GM12892 (cell line): ENCODE results near the gene GJA4.

ENCODE experiments used
- DNase-seq: peaks from one replicate; pipeline ENCODE4 v3.0.0; 2011; ENCODE audit not compliant: insufficient read length
- FAIRE-seq: peaks from 2 replicates; lab custom pipeline; 2011; peaks lifted over from hg19 to GRCh38; lab: Jason Lieb, UNC
- POLR2A ChIP-seq: IDR thresholded peaks from 2 replicates; pipeline ENCODE4 v1.6.1; 2011; ENCODE audit warnings: low read depth, low read length, control low read depth
- POLR2AphosphoS5 ChIP-seq: IDR thresholded peaks from 2 replicates; pipeline ENCODE4 v1.6.1; 2011; ENCODE audit warnings: low read depth, low read length, control low read depth
- TAF1 ChIP-seq: IDR thresholded peaks from 2 replicates; pipeline ENCODE4 v1.6.1; 2011; ENCODE audit warnings: low read depth, mild to moderate bottlenecking, control low read depth, low read length, borderline replicate concordance

The GJA4 gene

DNA sequence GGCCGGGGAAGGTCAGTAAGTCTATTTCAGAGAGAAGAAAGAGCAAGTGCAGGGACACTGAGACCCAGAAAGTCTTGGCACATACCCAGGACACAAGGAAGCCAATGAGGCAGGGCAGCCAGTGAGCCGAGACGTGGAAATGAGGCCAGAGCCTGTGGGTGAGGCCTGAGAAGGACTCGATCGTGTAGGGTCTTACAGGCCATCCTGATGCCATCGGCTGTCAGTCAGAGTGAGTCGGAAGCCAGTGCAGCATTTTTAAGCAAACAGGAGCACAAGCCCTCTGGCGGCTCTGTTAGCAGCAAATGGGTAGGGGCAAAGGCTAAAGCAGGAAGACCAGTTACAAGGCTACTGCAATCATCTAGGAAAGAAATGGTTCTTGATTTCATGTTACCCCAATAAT lies 17.8 kb upstream of the GJA4 start:
- TF ChIP-seq POLR2A (no peak), TAF1 (no peak), POLR2AphosphoS5 (no peak)
- no peak for DNase-seq
- no peak for FAIRE-seq

DNA sequence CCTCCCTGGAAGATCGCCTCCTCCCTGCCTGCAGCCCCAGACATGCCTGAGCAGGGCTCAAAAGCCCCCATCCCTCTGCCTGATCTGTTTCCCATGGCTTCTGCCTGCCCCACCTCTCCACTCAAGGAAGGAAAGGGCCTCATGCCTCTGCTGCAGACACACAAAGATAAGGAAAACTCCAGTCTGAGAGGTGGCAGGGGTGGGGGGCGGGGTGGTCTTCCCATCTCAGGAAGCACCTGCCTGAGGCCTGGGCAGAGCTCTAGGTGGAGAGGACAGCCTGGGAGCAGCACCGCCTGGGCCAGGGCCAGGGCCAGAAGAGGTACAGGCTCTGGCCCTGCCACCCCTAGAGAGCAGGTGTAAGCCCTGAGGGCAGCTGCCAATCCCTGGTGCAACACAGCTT lies 15.9 kb upstream of the GJA4 start:
- no peak for DNase-seq
- TF ChIP-seq TAF1 (no peak), POLR2A (no peak), POLR2AphosphoS5 (no peak)
- no peak for FAIRE-seq

DNA sequence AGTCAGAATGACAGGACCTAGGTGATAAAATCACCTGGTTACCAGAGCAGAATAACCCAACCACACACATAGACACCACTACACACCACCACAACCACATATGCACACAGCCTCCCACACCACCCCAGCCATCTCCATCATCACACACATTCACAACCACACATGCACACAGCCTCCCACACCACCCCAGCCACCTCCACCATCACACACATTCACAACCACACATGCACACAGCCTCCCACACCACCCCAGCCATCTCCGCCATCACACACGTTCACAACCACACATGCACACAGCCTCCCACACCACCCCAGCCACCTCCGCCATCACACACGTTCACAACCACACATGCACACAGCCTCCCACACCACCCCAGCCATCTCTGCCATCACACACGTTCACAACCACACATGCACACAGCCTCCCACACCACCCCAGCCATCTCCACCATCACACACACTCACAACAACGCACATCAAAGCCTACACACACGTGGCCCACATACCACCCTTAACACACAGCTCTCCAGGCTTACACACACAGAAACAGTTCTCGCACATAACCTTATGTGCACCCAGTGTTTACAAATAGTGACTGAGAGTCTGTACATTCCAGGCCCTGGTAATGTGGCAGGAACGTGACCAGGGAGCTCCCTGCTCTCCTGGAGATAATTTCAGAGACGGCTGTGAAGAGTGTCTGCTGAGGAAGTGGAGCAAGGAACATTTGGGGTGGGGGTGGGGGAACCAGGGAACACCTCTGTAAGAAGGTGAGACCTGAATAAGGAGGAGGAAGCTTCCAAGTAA lies 15.1 kb upstream of the GJA4 start:
- FAIRE-seq: no peak
- TF ChIP-seq POLR2AphosphoS5: no peak
- TF ChIP-seq TAF1: no peak
- no peak for TF ChIP-seq POLR2A
- DNase-seq: no peak

DNA sequence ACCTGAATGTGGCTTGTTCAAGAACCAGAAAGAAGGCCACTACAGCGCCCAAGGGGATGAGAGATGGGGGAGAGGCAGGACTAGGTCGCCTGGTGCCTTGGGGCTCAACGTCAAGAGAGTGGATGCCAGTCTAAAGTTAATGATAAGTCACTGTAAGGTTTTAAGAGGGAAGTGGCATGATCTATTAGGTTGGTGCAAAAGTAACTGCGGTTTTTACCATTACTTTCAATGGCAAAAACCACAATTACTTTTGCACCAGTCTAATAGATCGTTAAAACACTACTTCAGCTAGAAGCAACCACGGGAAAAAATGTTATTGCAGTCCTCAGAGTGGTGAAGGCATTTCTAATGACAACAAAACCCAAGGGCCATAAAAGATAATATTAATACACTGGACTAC lies 14.4 kb upstream of the GJA4 start:
- TF ChIP-seq POLR2A (no peak), POLR2AphosphoS5 (no peak), TAF1 (no peak)
- DNase-seq (no peak), FAIRE-seq (no peak)

DNA sequence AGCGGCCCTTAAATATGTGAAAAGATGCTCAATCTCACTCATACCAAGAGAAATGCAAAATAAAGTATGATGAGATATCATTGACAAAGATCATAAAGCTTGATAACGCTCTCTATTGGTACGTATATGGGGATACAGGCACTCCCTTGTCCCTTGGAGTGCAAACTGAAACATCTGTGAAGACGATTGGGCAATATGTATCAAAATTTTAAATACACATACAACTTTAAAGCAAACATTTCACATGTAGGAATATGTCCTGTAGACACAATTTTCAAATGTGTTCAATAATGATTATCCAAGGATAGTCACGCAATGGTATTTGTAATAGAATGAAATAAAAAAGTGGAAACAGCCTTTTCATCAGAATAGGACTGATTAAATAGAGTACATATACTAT lies 13.8 kb upstream of the GJA4 start:
- TF ChIP-seq POLR2AphosphoS5 (no peak), TAF1 (no peak), POLR2A (no peak)
- DNase-seq (no peak), FAIRE-seq (no peak)

DNA sequence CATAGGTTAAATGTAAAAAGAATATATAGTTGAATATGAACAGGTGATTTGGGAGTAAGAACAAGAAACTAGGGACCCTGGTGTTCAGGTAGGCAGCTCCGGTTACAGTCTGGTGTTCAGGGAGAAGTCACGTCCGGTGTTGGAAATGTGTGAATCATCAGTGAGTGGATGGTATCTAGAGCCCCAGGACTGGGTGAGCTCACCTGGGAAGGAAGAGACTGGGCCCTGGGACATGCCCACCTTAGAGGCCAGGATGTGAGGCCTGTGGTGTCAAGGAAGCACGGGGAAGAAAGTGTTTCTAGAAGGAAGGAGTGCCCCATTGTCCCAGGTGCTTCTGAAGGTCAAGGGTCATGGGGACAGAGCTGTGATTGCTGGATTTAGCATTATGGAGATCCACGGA lies 13.3 kb upstream of the GJA4 start:
- no peak for TF ChIP-seq POLR2AphosphoS5
- no peak for TF ChIP-seq POLR2A
- TF ChIP-seq TAF1: no peak
- FAIRE-seq (no peak), DNase-seq (no peak)

DNA sequence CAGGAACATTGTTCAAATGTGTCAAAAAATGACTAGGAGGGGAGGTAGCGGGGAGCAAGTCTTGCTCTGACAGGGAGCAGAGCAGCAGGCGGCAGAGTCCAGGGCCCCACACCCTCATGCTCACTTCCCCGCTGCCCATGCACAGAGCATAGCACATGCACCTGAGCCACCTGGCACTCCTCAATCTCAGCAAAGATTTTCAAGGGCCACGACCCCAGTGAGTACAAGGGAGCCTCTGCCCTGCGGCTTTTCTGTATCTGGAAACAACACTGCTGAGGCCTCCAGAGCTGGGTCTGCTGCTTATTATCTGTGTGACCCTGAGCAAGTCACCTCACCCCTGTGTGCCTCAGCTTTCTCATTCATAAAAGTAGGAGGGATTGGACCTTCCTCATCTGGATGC lies 12.8 kb upstream of the GJA4 start:
- TF ChIP-seq POLR2A (no peak), POLR2AphosphoS5 (no peak)
- DNase-seq (no peak), FAIRE-seq (no peak)

DNA sequence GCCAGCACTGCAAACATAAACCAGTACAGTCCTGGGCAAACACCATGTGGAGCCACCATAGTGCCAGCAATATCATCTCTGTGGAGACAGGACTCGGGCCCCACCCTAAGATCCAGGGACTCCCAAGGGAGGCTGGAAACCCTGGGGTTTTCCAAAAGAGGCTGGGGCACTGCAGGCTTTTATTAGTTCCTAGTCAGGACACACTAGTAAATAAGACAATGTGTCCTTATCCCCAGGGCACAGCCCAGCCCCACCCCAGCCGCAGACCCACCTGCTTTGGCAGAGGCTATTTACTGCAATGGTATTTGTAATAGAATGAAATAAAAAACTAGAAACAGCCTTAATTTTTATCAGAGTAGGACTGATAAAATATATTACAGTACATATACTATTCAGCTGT lies 12.3 kb upstream of the GJA4 start:
- no peak for FAIRE-seq
- no peak for DNase-seq
- TF ChIP-seq POLR2A (no peak), TAF1 (no peak), POLR2AphosphoS5 (no peak)

DNA sequence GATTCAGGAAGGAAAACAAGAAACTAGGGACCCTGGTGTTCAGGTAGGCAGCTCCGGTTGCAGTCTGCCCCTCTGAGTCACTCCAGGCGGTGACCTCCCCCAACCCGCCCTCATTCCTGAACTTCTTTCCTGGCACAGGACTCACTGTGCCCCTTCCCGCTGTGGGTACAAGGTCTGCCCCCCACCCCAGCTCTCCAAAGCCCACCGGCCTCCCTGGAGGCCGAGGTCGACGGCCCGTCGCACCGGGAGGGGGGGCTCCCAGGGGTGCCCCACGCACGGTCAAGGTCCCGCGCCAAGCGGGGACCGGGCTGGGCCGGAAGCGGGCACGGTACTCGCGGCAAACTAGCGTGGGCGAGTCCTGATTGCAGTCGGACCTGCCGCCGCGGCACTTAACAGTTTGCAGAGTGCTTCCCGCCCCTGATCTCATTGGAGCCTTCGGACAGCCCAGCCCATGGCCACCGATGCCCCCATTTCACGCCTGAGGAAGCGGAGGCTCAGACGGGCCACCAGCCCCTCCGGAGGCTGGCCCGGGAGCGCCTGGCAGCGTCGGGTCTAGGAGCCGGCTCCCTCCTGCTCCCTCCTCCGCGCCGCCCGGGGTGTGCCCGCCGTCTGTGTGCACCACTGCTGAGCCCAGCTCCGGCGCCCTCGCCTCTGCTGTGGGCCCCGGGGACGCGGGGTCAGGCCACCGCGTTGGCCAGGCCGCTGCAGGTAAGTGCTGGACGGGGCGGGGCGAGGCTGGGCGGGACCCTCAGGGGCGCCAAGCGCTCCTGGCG lies 11.5 kb upstream of the GJA4 start, which contains the start of gene GJB3:
Gene GJB3, plus strand, starts transcription at position 144 of the 773 bp plus-strand sequence. CDS start 3,549 bp downstream, outside the sequence.
- DNase-seq (no peak), FAIRE-seq (no peak)
- TF ChIP-seq POLR2A (no peak), TAF1 (no peak), POLR2AphosphoS5 (no peak)

DNA sequence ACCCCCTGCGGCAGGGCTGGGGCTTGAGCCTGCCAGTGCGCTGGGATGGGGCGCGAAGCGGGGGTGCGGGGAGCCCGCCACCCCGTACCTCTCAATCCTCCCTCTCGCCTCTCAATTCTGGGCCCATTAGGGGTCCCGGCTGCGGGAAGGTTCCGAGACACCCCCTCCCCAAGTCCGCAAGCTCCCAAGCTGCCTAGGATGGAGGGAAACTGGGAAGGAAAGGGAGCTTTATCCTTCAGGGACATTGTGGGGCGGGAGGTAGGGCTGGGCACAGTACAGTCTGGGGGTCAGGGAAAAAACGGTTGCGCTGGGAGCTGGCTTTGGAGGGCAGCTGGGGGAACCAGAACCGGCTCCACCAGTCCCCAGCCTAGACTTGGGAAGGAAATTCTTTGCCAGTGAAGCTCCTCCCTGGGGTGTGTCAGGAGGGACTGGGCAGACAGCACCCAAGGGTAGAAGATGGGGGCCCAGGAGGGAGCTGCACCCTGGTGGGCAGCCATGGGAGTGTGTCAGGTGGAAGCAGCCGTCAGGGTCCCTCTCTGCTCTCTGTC lies 10.9 kb upstream of the GJA4 start:
- DNase-seq (no peak), FAIRE-seq (no peak)
- TF ChIP-seq POLR2A (no peak), TAF1 (no peak), POLR2AphosphoS5 (no peak)

DNA sequence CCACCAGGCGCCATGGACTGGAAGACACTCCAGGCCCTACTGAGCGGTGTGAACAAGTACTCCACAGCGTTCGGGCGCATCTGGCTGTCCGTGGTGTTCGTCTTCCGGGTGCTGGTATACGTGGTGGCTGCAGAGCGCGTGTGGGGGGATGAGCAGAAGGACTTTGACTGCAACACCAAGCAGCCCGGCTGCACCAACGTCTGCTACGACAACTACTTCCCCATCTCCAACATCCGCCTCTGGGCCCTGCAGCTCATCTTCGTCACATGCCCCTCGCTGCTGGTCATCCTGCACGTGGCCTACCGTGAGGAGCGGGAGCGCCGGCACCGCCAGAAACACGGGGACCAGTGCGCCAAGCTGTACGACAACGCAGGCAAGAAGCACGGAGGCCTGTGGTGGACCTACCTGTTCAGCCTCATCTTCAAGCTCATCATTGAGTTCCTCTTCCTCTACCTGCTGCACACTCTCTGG lies 8.0 kb upstream of the GJA4 start:
- FAIRE-seq (no peak), DNase-seq (no peak)
- TF ChIP-seq TAF1: no peak
- no peak for TF ChIP-seq POLR2A
- TF ChIP-seq POLR2AphosphoS5: no peak
